HPDE6-E6E7 (cell line): Measurements from ENCODE around the gene MED1.
"Not testable (repeated sequence)": the region's sequence is repeated elsewhere in the genome, so short reads cannot be mapped to it uniquely, and the experiment has no call there.

Experiments used
- DNase-seq: peaks from one replicate; pipeline ENCODE4 v3.0.0; 2011; ENCODE audit warnings: missing footprints; ENCODE audit errors: extremely low spot score

Gene MED1

GRCh38 chr17:39450847-39451581 lies at the start of gene MED1:
Gene MED1, minus strand, starts transcription at chr17:39451263. Its CDS starts 201 bp downstream, at chr17:39451062.
- peak; percentile 96 for DNase-seq

GRCh38 chr17:39496921-39497320 lies 45.9 kb upstream of the MED1 start:
- DNase-seq, result not testable (repeated sequence)

- no peak for DNase-seq
Measured at GRCh38 chr17:39487946-39488345, 36.9 kb upstream of the MED1 start.

GRCh38 chr17:39487490-39487889 lies 36.4 kb upstream of the MED1 start:
- not testable (repeated sequence) for DNase-seq

- DNase-seq, result no peak
Measured at GRCh38 chr17:39486242-39486641, 35.2 kb upstream of the MED1 start.

GRCh38 chr17:39485555-39485954 lies 34.5 kb upstream of the MED1 start:
- no peak for DNase-seq

- DNase-seq, result no peak
Measured at GRCh38 chr17:39484178-39484577, 33.1 kb upstream of the MED1 start.

- no peak for DNase-seq
Measured at GRCh38 chr17:39483506-39483905, 32.4 kb upstream of the MED1 start.

- DNase-seq, result not testable (repeated sequence)
Measured at GRCh38 chr17:39479631-39480030, 28.6 kb upstream of the MED1 start.

- no peak for DNase-seq
Measured at GRCh38 chr17:39473310-39473709, 22.2 kb upstream of the MED1 start.

GRCh38 chr17:39468610-39469009 lies 17.5 kb upstream of the MED1 start:
- DNase-seq, result not testable (repeated sequence)

- not testable (repeated sequence) for DNase-seq
Measured at GRCh38 chr17:39464639-39465181, 13.6 kb upstream of the MED1 start.

- no peak for DNase-seq
Measured at GRCh38 chr17:39462631-39463375, 11.7 kb upstream of the MED1 start.

GRCh38 chr17:39461926-39462569 lies 11.0 kb upstream of the MED1 start:
- DNase-seq, result no peak

- DNase-seq, result peak; percentile 98
Measured at GRCh38 chr17:39461113-39461925, 10.3 kb upstream of the MED1 start, which contains the start of gene CDK12. Gene CDK12, plus strand, starts transcription at chr17:39461486. Its CDS starts 586 bp downstream, at chr17:39462072.

- DNase-seq, result no peak
Measured at GRCh38 chr17:39455919-39456318, 4.9 kb upstream of the MED1 start.

GRCh38 chr17:39450051-39450450 lies 1.0 kb downstream of the MED1 start:
- DNase-seq, result no peak

GRCh38 chr17:39447561-39447960 lies 3.5 kb downstream of the MED1 start:
- no peak for DNase-seq

- DNase-seq, result no peak
Measured at GRCh38 chr17:39443326-39443725, 7.7 kb downstream of the MED1 start.

- DNase-seq, result not testable (repeated sequence)
Measured at GRCh38 chr17:39439868-39440267, 11.2 kb downstream of the MED1 start.

GRCh38 chr17:39429600-39429999 lies 21.5 kb downstream of the MED1 start:
- no peak for DNase-seq
